Measurements from ENCODE around the gene GFOD1. TPM values are rescaled to one million over a fixed set of nuclear protein-coding genes. Genes with fewer than 3 reads are reported as not detected.

Gene GFOD1
- total and polyA plus RNA-seq, 10 of the 15 experiments (the other 5 are each of a cell fraction or from before 2014, with no cell fraction given), result 6.5 to 41.4 (median 16.0) TPM

GRCh38 chr6:13365320-13365719 lies 122.1 kb downstream of the GFOD1 start (continued):
- TF ChIP-seq ZNF592 (IDR thresholded peaks at IDR 0.05) (no peak), POU2F2 (IDR thresholded peaks at IDR 0.05; ENCODE audit: borderline replicate concordance, low read depth, low read length) (no peak), CREM (IDR thresholded peaks at IDR 0.05; ENCODE audit: low read depth) (no peak), E2F8 (IDR thresholded peaks at IDR 0.05; ENCODE audit: low read depth, partially characterized antibody) (no peak)

- H3K27ac ChIP-seq (ENCODE audit: control insufficient read depth, insufficient read depth), result no peak overlapping the region
- no peaks in the 10 kb centered on the region for H3K9me3 ChIP-seq (replicated peaks; ENCODE audit: control insufficient read depth, insufficient read depth, low read length)
- in situ Hi-C loops (cut with MboI) (no loop called here), intact Hi-C loops (cut with micrococcal nuclease; ENCODE audit: unreplicated experiment) (no loop called here)
- H3K4me2 ChIP-seq (ENCODE audit: control insufficient read depth, insufficient read depth), result no peak overlapping the region
- H4K20me1 ChIP-seq (ENCODE audit: control insufficient read depth, insufficient read depth), result no peaks in the 10 kb centered on the region
- no peak overlapping the region for H2AFZ ChIP-seq (ENCODE audit: control insufficient read depth, low read depth, low read length)
- TF ChIP-seq BRCA1 (IDR thresholded peaks at IDR 0.05; ENCODE audit: low read depth, low read length), result no peak
- no peak for TF ChIP-seq CBX5 (IDR thresholded peaks at IDR 0.05; ENCODE audit: low read depth)
- TF ChIP-seq ATF2 (IDR thresholded peaks at IDR 0.05; ENCODE audit: low read length), result no peak
- H3K4me3 ChIP-seq, result no peak overlapping the region
- no TSS peak for BruUV-seq (replicated peaks)
- ATAC-seq (no peak), DNase-seq (ENCODE audit: low read depth, low spot score) (no peak), FAIRE-seq (no peak)
- H3K9ac ChIP-seq (ENCODE audit: control insufficient read depth, insufficient read depth, low read length), result no peak overlapping the region
- 99% methylated on average over 34 of the region's 34 CpGs for WGBS (ENCODE audit: insufficient coverage, insufficient replicate concordance, low lambda C conversion rate, missing lambda C conversion rate)
- ChIA-PET CTCF (no interaction called here), SMC1A (ENCODE audit: uncharacterized antibody, unreplicated experiment) (interaction anchor here (11.1 kb wide), 1 partner anchor 9 kb away, joined by 178 read pairs; no protein-coding TSS in a partner anchor), POLR2A (no interaction called here), RAD21 (ENCODE audit: unreplicated experiment) (no interaction called here)
- H3K36me3 ChIP-seq (ENCODE audit: control insufficient read depth in 2 of 2, insufficient read depth in 2 of 2, low read length in 1 of 2), result peaks cover 14 to 20% of the 10 kb centered on the region in 2 experiments
- no peaks in the 10 kb centered on the region; the same call in 1 of the 2 replicates for H3K4me1 ChIP-seq (ENCODE audit: control insufficient read depth, insufficient read depth, low read length)
- no peaks in the 10 kb centered on the region for H3K27me3 ChIP-seq (replicated peaks in 1 of 2; ENCODE audit: control insufficient read depth in 2 of 2, insufficient read depth in 2 of 2, low read length in 1 of 2)
- no peaks in the 10 kb centered on the region for H3K79me2 ChIP-seq (ENCODE audit: control insufficient read depth, insufficient read depth, low read length)
Observed at GRCh38 chr6:13364842-13365241, 122.6 kb downstream of the GFOD1 start.

Data from GM12878 (cell line).